Fibroblast of the aortic adventitia (primary cell): ENCODE results near the gene HIF3A. TPM values are rescaled to one million over a fixed set of nuclear protein-coding genes. Genes with fewer than 3 reads are reported as not detected.

Experiments used
- DNase-seq: peaks from one replicate; pipeline ENCODE4 v3.0.0-alpha.2; 2010; ENCODE audit warnings: low read depth
- H3K4me3 ChIP-seq: 2 replicates; pipeline ENCODE4 v1.5.1; 2011; ENCODE audit warnings: low read depth, mild to moderate bottlenecking, control low read depth, low read length, moderate library complexity
- CTCF ChIP-seq: IDR thresholded peaks from 2 replicates; pipeline ENCODE4 v1.5.1; 2011; ENCODE audit warnings: mild to moderate bottlenecking, low read length, control low read depth, inconsistent platforms; ENCODE audit not compliant: insufficient read depth
- total RNA-seq: library from RNA; depleted of rRNA; stranded (reverse); fragments of >200 nt; gene quantifications from 2 replicates; pipeline ENCODE4 v1.2.3, GENCODE V29; 2012; ENCODE audit warnings: low replicate concordance

Gene HIF3A
- total RNA-seq, 1 donor, result 0.99 TPM

DNA sequence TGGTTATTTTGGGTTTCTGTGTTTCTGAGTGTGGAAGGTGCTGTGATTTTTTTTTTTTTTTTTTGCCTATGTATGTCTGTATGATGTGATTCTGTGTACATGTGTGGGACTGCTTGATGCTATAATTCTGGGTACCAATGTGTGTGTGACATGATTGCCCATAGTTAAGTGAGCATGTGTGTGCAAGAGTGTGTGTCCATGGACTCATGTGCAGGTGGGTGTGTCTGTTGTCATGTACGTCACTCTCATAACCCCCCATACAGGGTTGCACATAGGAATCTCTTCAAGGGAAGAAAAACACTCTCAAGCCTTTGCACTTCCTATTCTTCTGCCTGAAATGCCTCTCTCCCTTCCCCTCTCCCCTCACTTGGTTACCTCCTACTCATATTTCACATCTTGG, 47.5 kb downstream of the HIF3A start:
- no peak overlapping the region for H3K4me3 ChIP-seq
- TF ChIP-seq CTCF, result no peak
- no peak for DNase-seq

DNA sequence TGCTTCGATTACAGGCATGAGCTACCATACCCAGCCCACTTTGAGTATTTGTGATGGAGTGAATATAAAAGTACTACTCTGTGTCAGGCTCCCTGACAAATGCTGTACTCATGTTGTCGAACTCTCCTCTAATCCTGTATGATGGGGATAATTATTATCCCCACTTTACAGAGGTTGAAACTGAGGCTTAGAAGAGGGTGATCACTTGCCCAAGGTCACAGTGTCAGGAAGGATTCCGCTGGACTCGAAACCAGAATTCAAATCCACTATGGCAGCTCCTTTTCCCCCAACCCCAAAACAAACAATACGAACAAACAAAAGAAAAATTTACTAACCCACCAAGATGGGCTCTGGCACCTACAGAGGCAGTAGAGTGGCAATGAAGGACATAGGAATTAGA, 48.3 kb downstream of the HIF3A start:
- DNase-seq, result no peak
- no peak overlapping the region for H3K4me3 ChIP-seq
- TF ChIP-seq CTCF, result no peak

- peak; percentile 87 for DNase-seq
- TF ChIP-seq CTCF, result peak; percentile 88
- H3K4me3 ChIP-seq, result peak within 1 kb of the TSS; percentile 98
Measured at GRCh38 chr19:46346821-46347571, 50.2 kb downstream of the HIF3A start, which contains the start of gene PPP5C. TSS of gene PPP5C (plus strand) at chr19:46347087. CDS start at chr19:46347097, 10 bp downstream.

- no peak for TF ChIP-seq CTCF
- H3K4me3 ChIP-seq, result peak overlapping the region; percentile 98
- no peak for DNase-seq
Measured at GRCh38 chr19:46347572-46347883, 50.7 kb downstream of the HIF3A start.

DNA sequence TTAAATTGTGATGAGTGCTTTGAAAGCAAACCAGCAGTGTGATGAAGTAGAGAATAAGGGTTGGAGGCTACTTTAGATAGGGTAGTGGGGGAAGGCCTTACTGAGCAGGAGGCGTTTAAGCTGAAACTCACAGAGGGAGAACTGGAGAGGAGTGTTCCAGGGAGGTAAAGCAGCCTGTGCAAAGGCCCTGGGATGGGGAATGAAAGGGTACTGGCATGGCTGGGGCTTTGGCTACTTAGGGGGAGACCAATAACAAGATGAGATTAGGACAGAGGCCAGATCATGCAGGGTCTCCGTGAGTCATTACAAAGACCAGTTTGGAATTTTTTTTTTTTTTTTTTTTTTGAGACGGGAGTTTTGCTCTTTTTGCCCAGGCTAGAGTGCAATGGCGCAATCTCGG, 51.1 kb downstream of the HIF3A start:
- TF ChIP-seq CTCF, result no peak
- peak overlapping the region; percentile 98 for H3K4me3 ChIP-seq
- DNase-seq, result no peak

DNA sequence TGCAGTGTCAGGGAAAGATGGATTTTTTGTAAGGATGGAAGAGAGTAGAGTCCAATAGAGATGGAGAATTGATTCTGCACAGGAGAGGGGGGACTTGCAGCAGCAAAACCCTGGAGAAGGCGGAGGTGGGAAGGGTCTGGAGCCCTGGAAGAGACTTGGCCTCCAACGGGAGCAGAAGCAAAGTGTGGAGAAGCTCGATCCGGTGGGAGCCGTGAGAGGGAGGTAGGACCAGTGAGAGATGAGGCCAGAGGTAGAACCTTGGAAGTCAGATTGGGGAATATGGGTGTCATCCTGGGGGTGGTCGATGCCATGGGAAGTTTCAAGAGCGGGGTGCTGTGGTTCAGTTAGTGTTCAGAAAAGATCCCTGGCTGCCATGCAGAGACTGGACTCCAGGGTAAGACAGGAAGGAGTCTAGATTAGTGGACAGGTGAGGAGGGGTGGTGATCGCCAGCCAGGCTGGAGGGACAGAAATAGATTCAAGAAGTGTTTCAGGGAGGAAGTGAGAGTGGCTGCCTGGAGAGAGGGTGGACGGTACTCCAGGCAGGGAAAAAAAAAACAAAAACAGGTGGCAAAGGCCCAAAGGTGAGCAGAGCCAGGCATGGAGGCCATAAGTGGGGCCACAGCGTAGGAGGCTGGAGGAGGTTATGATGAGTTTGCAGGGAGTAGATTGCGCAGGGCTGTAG, 52.6 kb downstream of the HIF3A start:
- no peak overlapping the region for H3K4me3 ChIP-seq
- no peak for DNase-seq

More for the DNA sequence above, 52.6 kb downstream of the HIF3A start:
- TF ChIP-seq CTCF, result no peak
